Activated CD4-positive, alpha-beta T cell treated with anti-CD3 and anti-CD28 coated beads for 36 hours (primary cell): ENCODE data around the gene PPIL4. TPM values are rescaled to one million over a fixed set of nuclear protein-coding genes. Genes with fewer than 3 reads are reported as not detected.
"Not testable (repeated sequence)": the region's sequence is repeated elsewhere in the genome, so short reads cannot be mapped to it uniquely, and the experiment has no call there.

Source experiments
- ATAC-seq: fragments of 200-7000 bp; cut with Tn5 transposase; one replicate; pipeline ENCODE4 v1.10.0; 2021; ENCODE audit warnings: mild to moderate bottlenecking, moderate library complexity
- CTCF ChIA-PET: fragments of 350-600 bp; sonication (Branson Sonifier 250); formaldehyde crosslinking; loops from one replicate; lab custom pipeline; 2021; ENCODE audit warnings: antibody characterized with exemption; lab: Charles Lee
- POLR2A ChIA-PET: fragments of 350-600 bp; sonication (Branson Sonifier 250); formaldehyde crosslinking; loops from one replicate; lab custom pipeline; 2021; ENCODE audit warnings: antibody characterized with exemption, inconsistent platforms; lab: Charles Lee
- DNase-seq: peaks from one replicate; pipeline ENCODE4 v3.0.0-alpha.2; 2020
- H3K27ac Mint-ChIP-seq: one replicate; pipeline ENCODE4 v1.8.0; 2021; ENCODE audit warnings: mixed read lengths
- H3K27me3 Mint-ChIP-seq: one replicate; pipeline ENCODE4 v1.8.0; 2021; ENCODE audit warnings: mixed read lengths
- H3K36me3 Mint-ChIP-seq: one replicate; pipeline ENCODE4 v1.8.0; 2021; ENCODE audit warnings: low read depth, mixed read lengths
- H3K4me1 Mint-ChIP-seq: one replicate; pipeline ENCODE4 v1.8.0; 2021; ENCODE audit warnings: mixed read lengths
- H3K4me3 Mint-ChIP-seq: one replicate; pipeline ENCODE4 v1.8.0; 2021; ENCODE audit warnings: mild to moderate bottlenecking, moderate library complexity, mixed read lengths
- H3K9me3 Mint-ChIP-seq: one replicate; pipeline ENCODE4 v1.8.0; 2021; ENCODE audit warnings: low read depth, mixed read lengths
- intact Hi-C, 2 experiments: fragments of 100-400 bp; cut with DNase I in 1 of 2; cut with micrococcal nuclease in 1 of 2; formaldehyde crosslinking; loops; one replicate each; pipeline versions ENCODE4 v1.14.2 to v1.15.1; 2022 to 2024; cut with DNase I, micrococcal nuclease
- total RNA-seq, 2 experiments: library from RNA; stranded (reverse); gene quantifications; one replicate each; pipeline ENCODE4 v1.2.3, GENCODE V29; 2021

PPIL4 gene
- total RNA-seq, 2 experiments from 2014 or later: 22.6 to 26.8 TPM

DNA sequence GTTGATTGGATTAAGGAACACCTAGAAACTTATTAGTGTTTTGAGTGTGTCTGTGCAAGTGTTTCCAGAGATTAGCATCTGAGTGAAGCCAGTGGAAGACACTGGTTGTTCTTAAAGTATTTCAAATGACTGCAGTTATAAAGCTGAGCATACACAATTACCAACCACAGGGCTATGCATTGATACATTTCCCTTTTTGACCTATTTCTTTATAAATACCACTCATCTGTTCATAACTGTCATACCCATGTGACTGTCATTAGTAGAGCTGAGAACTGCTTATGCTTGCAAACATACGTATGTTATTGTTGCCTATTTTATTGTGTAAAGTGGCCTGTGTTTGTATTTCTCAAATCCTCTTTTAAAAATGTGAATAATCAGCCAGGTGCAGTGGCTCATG, 45.7 kb downstream of the PPIL4 start:
- no peaks in the 10 kb centered on the region for H3K27me3 Mint-ChIP-seq
- H3K4me1 Mint-ChIP-seq: peaks cover 79% of the 10 kb centered on the region
- intact Hi-C loops: loop anchor here in 1 of 2 experiments (10.0 kb wide), 1 partner anchor 285 kb away; no protein-coding TSS in a partner anchor
- no peaks in the 10 kb centered on the region for H3K9me3 Mint-ChIP-seq
- ChIA-PET POLR2A (interaction anchor here (0.8 to 1.2 kb wide), 2 partner anchors 11 to 15 kb away, joined by 3 read pairs; partner anchors contain the start of gene ZC3H12D), CTCF (interaction anchor here (0.8 to 1.9 kb wide), 3 partner anchors 13 to 17 kb away, joined by 3 to 10 read pairs (median 3); no protein-coding TSS in a partner anchor)
- peaks cover 29% of the 10 kb centered on the region for H3K36me3 Mint-ChIP-seq
- peak overlapping the region; percentile 82 for H3K27ac Mint-ChIP-seq
- H3K4me3 Mint-ChIP-seq: no peak overlapping the region
- DNase-seq (no peak), ATAC-seq (peak; percentile 37)

DNA sequence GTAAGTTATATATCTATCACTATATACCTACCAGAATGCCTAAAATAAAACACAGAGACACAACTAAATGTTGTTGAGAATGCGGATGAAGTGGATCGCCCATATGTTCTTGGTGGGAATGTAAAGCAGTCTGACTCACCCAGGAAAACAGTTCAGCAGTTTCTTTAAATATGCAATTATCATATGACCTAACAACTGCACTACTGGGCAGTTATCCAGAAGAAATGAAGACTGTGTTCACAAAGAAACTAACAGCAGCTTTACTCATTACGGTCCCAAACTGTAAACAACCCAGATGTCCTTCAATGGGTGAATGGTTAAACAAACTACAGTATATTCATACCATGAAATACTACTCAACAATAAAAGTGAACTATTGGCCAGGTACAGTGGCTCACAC, 46.8 kb downstream of the PPIL4 start:
- peak overlapping the region; percentile 76 for H3K27ac Mint-ChIP-seq
- H3K4me1 Mint-ChIP-seq: peaks cover 85% of the 10 kb centered on the region
- no peak overlapping the region for H3K4me3 Mint-ChIP-seq
- ATAC-seq (no peak), DNase-seq (no peak)
- POLR2A ChIA-PET: no interaction called here
- intact Hi-C loops: loop anchor here (5.0 to 10.0 kb wide), 5 partner anchors 162 to 734 kb away; no protein-coding TSS in a partner anchor
- no peaks in the 10 kb centered on the region for H3K9me3 Mint-ChIP-seq
- CTCF ChIA-PET: interaction anchor here (0.6 to 1.9 kb wide), 5 partner anchors 11 to 466 kb away, joined by 3 to 13 read pairs (median 10); partner anchors contain the start of gene ZC3H12D
- peaks cover 25% of the 10 kb centered on the region for H3K36me3 Mint-ChIP-seq
- no peaks in the 10 kb centered on the region for H3K27me3 Mint-ChIP-seq

DNA sequence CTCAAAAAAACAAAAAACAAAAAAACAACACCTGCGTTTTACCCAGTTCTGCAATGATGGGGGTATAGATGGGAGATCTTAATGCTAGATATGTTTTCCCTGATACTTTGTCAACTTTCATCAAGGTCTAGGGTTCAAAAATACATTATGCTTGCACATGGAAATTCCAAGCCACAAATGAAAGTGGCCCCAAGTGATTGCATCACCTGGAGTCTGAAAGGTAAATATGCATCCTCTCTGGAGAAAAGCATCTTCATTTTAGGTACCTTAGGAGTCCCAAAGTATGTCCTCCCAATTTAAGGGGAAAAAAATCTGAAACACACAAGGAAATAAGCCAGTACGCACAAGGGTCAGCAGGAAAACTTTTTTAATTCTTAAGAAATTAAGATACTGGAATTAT, 48.5 kb downstream of the PPIL4 start:
- ChIA-PET POLR2A (no interaction called here), CTCF (interaction anchor here (1.4 to 2.8 kb wide), 3 partner anchors 9 to 65 kb away, joined by 6 to 32 read pairs (median 9); no protein-coding TSS in a partner anchor)
- peak overlapping the region; percentile 92 for H3K27ac Mint-ChIP-seq
- peaks cover 24% of the 10 kb centered on the region for H3K36me3 Mint-ChIP-seq
- no peak for DNase-seq
- peaks cover 91% of the 10 kb centered on the region for H3K4me1 Mint-ChIP-seq
- peak overlapping the region; percentile 57 for H3K4me3 Mint-ChIP-seq
- intact Hi-C loops: loop anchor here (5.0 to 10.0 kb wide), 5 partner anchors 160 to 733 kb away; no protein-coding TSS in a partner anchor
- H3K9me3 Mint-ChIP-seq: no peaks in the 10 kb centered on the region
- no peaks in the 10 kb centered on the region for H3K27me3 Mint-ChIP-seq
- no peak for ATAC-seq

DNA sequence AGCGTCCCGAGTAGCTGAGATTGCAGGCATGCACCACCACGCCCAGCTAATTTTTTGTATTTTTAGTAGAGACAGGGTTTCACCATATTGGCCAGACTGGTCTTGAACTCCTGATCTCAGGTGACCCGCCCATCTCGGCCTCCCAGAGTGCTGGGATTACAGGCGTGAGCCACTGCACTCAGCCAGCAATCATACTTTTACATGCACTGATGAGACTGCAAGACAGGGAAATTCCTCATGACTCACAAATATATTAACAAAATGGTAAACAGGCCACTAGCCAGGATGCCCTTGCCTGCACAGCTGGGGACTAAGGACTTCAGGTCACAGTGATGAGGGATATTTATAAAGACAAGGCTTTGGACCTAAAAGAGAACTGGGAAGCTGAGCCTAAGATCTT, 49.2 kb downstream of the PPIL4 start:
- intact Hi-C loops: loop anchor here (5.0 to 10.0 kb wide), 5 partner anchors 159 to 732 kb away; no protein-coding TSS in a partner anchor
- H3K27me3 Mint-ChIP-seq, H3K9me3 Mint-ChIP-seq: not testable (repeated sequence)
- ChIA-PET CTCF (interaction anchor here (1.3 to 2.8 kb wide), 5 partner anchors 9 to 65 kb away, joined by 3 to 32 read pairs (median 9); no protein-coding TSS in a partner anchor), POLR2A (interaction anchor here (0.6 to 2.1 kb wide), 4 partner anchors 11 to 357 kb away, joined by 3 to 14 read pairs (median 4); no protein-coding TSS in a partner anchor)
- H3K4me1 Mint-ChIP-seq: peaks cover 89% of the 10 kb centered on the region
- H3K36me3 Mint-ChIP-seq: peaks cover 22% of the 10 kb centered on the region
- H3K27ac Mint-ChIP-seq: peak overlapping the region; percentile 92
- peak overlapping the region; percentile 57 for H3K4me3 Mint-ChIP-seq
- peak; percentile 47 for ATAC-seq
- peak; percentile 52 for DNase-seq

DNA sequence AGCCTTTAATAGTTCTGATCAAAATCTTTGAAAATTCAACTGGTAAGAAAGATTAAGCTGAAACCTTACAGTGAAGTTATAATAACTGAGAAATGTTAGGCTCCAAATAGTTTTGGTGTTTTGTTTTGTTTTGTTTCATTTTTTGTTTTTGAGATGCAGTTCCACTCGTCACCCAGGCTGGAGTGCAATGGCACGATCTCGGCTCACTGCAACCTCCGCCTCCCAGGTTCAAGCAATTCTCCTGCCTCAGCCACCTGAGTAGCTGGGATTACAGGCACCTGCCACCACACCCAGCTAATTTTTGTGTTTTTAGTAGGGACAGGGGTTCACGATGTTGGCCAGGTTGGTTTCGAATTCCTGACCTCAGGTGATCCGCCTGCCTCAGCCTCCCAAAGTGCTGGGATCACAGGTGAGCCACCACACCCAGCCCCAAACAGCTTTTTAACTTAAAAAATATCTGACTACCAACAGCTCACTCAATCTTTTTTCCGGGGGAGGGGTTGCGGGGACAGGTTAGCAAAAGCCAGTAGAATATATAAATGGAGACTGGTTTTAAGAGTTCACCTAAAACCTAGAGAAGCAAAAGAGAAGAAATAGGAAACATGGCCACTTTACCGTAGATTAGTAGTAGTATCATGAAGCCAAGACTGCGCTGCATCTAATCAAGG, 50.4 kb downstream of the PPIL4 start:
- peak; percentile 24 for ATAC-seq

DNA sequence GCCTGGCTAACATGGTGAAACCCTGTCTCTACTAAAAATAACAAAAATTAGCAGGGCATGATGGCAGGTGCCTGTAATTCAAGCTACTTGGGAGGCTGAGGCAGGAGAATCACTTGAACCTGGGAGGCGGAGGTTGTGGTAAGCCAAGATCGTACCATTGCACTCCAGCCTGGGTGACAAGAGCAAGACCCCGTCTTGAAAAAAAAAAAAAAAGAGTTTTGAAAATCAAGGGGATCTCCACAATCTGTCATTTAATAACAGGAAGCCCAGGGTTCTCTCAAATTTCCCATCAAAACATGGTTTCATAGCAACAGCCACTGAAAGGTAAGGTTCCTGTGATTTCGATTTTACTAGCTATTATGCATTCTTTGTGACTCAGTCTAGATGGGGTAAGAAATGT, 51.0 kb downstream of the PPIL4 start:
- H3K27me3 Mint-ChIP-seq, H3K9me3 Mint-ChIP-seq: not testable (repeated sequence)
- peaks cover 86% of the 10 kb centered on the region for H3K4me1 Mint-ChIP-seq
- ATAC-seq (peak; percentile 85), DNase-seq (peak; percentile 76)
- H3K27ac Mint-ChIP-seq: peak overlapping the region; percentile 92
- POLR2A ChIA-PET: interaction anchor here (0.6 to 2.1 kb wide), 7 partner anchors 9 to 342 kb away, joined by 3 to 14 read pairs (median 3); partner anchors contain the start of gene TAB2
- peaks cover 12% of the 10 kb centered on the region for H3K36me3 Mint-ChIP-seq
- peak overlapping the region; percentile 57 for H3K4me3 Mint-ChIP-seq
- intact Hi-C loops: loop anchor here (1.0 to 10.0 kb wide), 9 partner anchors 10 to 730 kb away; partner anchors contain the start of gene ZC3H12D (in 2 of the 2)
- CTCF ChIA-PET: interaction anchor here (0.8 to 2.8 kb wide), 12 partner anchors 8 to 462 kb away, joined by 3 to 32 read pairs (median 4); no protein-coding TSS in a partner anchor

More for the DNA sequence above, 50.4 kb downstream of the PPIL4 start:
- ChIA-PET POLR2A (interaction anchor here (0.6 to 2.1 kb wide), 8 partner anchors 8 to 355 kb away, joined by 3 to 14 read pairs (median 3); partner anchors contain the start of gene TAB2), CTCF (interaction anchor here (0.8 to 2.8 kb wide), 13 partner anchors 7 to 463 kb away, joined by 3 to 32 read pairs (median 4); no protein-coding TSS in a partner anchor)
- Mint-ChIP-seq H3K4me1 (peaks cover 89% of the 10 kb centered on the region), H3K36me3 (peaks cover 18% of the 10 kb centered on the region), H3K27ac (peak overlapping the region; percentile 92), H3K4me3 (peak overlapping the region; percentile 57)
- H3K27me3 Mint-ChIP-seq, H3K9me3 Mint-ChIP-seq: not testable (repeated sequence)
- DNase-seq: peak; percentile 35
- intact Hi-C loops: loop anchor here (1.0 to 10.0 kb wide), 9 partner anchors 10 to 731 kb away; partner anchors contain the start of gene ZC3H12D (in 1 of the 2)

DNA sequence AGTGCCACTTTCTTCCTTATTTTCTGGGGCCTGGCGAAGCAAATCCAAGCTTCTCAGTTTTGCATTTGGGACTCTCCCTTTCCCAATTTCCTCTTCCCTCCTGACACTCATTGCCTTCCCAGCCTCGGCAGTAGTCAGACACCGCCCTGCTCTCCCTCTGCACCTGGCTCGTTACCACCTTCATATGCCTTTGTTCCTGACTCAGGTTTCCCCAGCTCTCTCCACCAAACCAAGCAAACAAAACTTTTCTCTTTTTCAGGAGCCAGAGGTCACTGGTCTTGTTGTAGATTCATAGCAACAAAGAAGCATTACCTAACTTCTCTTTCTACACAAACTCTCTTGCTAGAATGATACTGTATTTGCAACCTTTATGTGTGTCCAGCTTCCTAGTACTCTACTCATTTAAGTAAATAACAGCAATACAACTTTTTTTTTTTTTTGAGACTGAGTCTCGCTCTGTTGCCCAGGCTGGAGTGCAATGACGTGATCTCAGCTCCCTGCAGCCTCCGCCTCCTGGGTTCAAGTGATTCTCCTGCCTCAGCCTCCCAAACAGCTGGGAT, 52.0 kb downstream of the PPIL4 start:
- peaks cover 88% of the 10 kb centered on the region for H3K4me1 Mint-ChIP-seq
- ChIA-PET POLR2A (interaction anchor here (0.7 to 0.8 kb wide), 2 partner anchors 10 to 11 kb away, joined by 6 to 11 read pairs; no protein-coding TSS in a partner anchor), CTCF (interaction anchor here (1.1 to 1.7 kb wide), 3 partner anchors 9 to 17 kb away, joined by 4 to 5 read pairs (median 5); no protein-coding TSS in a partner anchor)
- DNase-seq (no peak), ATAC-seq (no peak)
- H3K27ac Mint-ChIP-seq: peak overlapping the region; percentile 92
- H3K9me3 Mint-ChIP-seq: no peaks in the 10 kb centered on the region
- intact Hi-C loops: loop anchor here (1.0 to 10.0 kb wide), 5 partner anchors 9 to 729 kb away; partner anchors contain the start of gene ZC3H12D (in 1 of the 2)
- no peaks in the 10 kb centered on the region for H3K27me3 Mint-ChIP-seq
- peaks cover 12% of the 10 kb centered on the region for H3K36me3 Mint-ChIP-seq
- no peak overlapping the region for H3K4me3 Mint-ChIP-seq

DNA sequence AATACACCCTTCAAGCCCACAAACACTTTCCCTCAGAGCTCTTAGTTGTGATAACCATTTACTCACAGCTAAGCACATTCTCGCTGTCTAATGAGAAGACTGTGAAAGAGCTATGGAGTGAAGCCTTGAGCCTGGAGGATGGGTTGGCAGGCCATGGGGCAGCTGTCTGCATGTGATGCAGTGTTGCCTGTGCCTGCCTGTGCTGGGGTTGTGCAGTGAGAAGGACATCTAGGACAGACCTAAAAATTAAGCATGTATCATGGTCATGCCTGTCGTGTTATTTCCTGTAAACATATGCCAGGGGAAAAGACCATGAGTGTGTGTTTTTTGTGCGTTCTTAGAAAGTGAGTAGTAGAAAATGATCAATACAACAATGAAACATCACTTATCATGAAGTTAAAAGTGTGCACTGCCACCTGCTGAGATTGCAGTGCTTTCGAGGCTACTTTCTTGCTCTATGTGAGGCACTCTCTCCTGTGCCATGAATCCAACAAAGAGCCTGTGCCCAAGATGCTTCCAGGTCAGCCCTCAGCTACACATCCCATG, 53.0 kb downstream of the PPIL4 start:
- ChIA-PET CTCF (interaction anchor here (0.6 to 1.7 kb wide), 3 partner anchors 16 to 25 kb away, joined by 3 to 4 read pairs (median 3); no protein-coding TSS in a partner anchor), POLR2A (no interaction called here)
- peak overlapping the region; percentile 92 for H3K27ac Mint-ChIP-seq
- no peak overlapping the region for H3K4me3 Mint-ChIP-seq
- DNase-seq: no peak
- no peaks in the 10 kb centered on the region for H3K27me3 Mint-ChIP-seq
- no peaks in the 10 kb centered on the region for H3K9me3 Mint-ChIP-seq
- intact Hi-C loops: loop anchor here (10.0 kb wide), 3 partner anchors 348 to 728 kb away; no protein-coding TSS in a partner anchor
- H3K36me3 Mint-ChIP-seq: peaks cover 10% of the 10 kb centered on the region
- H3K4me1 Mint-ChIP-seq: peaks cover 88% of the 10 kb centered on the region
- peak; percentile 1 for ATAC-seq

DNA sequence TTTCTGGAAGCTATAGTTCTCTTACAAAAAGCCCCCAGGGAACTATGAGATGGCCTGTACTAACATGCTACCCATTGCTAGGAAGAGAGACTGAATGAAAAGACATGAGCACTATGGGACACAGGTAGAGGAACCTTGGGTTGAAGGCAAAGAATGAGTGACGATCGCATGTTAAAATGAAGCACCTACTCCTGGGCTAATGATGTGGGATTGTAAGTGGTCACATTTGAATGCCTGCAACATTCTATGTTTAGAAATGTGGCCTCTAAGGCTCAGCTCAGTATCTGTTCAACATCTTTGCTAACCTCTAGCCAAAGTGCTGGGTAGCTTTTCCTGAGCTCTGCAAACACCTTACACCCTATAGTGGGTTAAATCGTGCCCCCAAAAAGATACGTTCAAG, 55.9 kb downstream of the PPIL4 start:
- intact Hi-C loops: loop anchor here (10.0 kb wide), 3 partner anchors 345 to 725 kb away; no protein-coding TSS in a partner anchor
- DNase-seq (no peak), ATAC-seq (no peak)
- H3K27ac Mint-ChIP-seq: no peak overlapping the region
- peaks cover 2% of the 10 kb centered on the region for H3K36me3 Mint-ChIP-seq
- no peak overlapping the region for H3K4me3 Mint-ChIP-seq
- no peaks in the 10 kb centered on the region for H3K27me3 Mint-ChIP-seq
- no peaks in the 10 kb centered on the region for H3K9me3 Mint-ChIP-seq
- ChIA-PET POLR2A (no interaction called here), CTCF (interaction anchor here (1.3 to 2.3 kb wide), 2 partner anchors 20 to 27 kb away, joined by 5 to 19 read pairs; no protein-coding TSS in a partner anchor)
- H3K4me1 Mint-ChIP-seq: peaks cover 73% of the 10 kb centered on the region

DNA sequence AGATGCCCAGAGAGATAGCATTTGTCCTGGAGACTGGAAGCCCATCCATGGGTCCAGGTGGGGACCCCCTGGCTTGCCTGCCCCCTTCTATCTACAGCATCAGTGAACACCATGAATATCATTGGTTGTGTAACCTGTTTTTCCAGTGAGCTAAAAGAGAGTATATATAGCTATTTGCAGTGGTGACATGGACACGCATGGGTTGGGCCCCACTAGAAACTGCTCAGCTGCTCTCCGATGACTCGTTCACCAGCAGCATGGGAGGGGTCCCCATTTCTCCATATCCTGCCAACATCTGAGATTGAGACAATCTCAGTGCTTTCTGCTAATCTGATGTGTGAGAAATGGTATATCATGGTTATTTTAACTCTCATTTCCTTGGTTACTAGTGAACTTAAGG, 57.0 kb downstream of the PPIL4 start:
- POLR2A ChIA-PET: interaction anchor here (1.1 kb wide), 1 partner anchor 11 kb away, joined by 3 read pairs; no protein-coding TSS in a partner anchor
- peak; percentile 66 for DNase-seq
- Mint-ChIP-seq H3K36me3 (peaks cover 9% of the 10 kb centered on the region), H3K27me3 (no peaks in the 10 kb centered on the region), H3K9me3 (no peaks in the 10 kb centered on the region), H3K27ac (peak overlapping the region; percentile 67), H3K4me3 (no peak overlapping the region), H3K4me1 (peaks cover 66% of the 10 kb centered on the region)
- peak; percentile 18 for ATAC-seq
- intact Hi-C loops: no loop called here
- CTCF ChIA-PET: interaction anchor here (0.8 to 2.3 kb wide), 5 partner anchors 10 to 57 kb away, joined by 3 to 19 read pairs (median 3); partner anchors contain the start of gene PPIL4
